AG08396 (cell line): ENCODE results near the gene PLOD1.
A peak's percentile ranks its signal among the peaks of the same experiment; 100 is the strongest.
"Not testable (repeated sequence)": the region's sequence is repeated elsewhere in the genome, so short reads cannot be mapped to it uniquely, and the experiment has no call there.

Experiments
- DNase-seq: peaks from one replicate; pipeline ENCODE4 v3.0.0; 2012; ENCODE audit warnings: low spot score, mixed read lengths

PLOD1 gene

GRCh38 chr1:11938722-11939526, 4.4 kb downstream of the PLOD1 start:
- DNase-seq, result peak; percentile 17

GRCh38 chr1:11939794-11940193, 5.3 kb downstream of the PLOD1 start:
- not testable (repeated sequence) for DNase-seq

GRCh38 chr1:11940260-11940921, 5.9 kb downstream of the PLOD1 start:
- no peak for DNase-seq

- no peak for DNase-seq
Observed at GRCh38 chr1:11942280-11942679, 7.8 kb downstream of the PLOD1 start.

GRCh38 chr1:11943619-11944018, 9.1 kb downstream of the PLOD1 start:
- no peak for DNase-seq

- no peak for DNase-seq
Observed at GRCh38 chr1:11944358-11944931, 9.9 kb downstream of the PLOD1 start.

- no peak for DNase-seq
Observed at GRCh38 chr1:11946647-11947046, 12.1 kb downstream of the PLOD1 start.

- DNase-seq, result peak; percentile 54
Observed at GRCh38 chr1:11948822-11949458, 14.4 kb downstream of the PLOD1 start.

GRCh38 chr1:11951901-11952300, 17.4 kb downstream of the PLOD1 start:
- no peak for DNase-seq

- DNase-seq, result peak; percentile 39
Observed at GRCh38 chr1:11952455-11953109, 18.1 kb downstream of the PLOD1 start.

- DNase-seq, result no peak
Observed at GRCh38 chr1:11955221-11955620, 20.7 kb downstream of the PLOD1 start.

GRCh38 chr1:11957398-11957797, 22.9 kb downstream of the PLOD1 start:
- no peak for DNase-seq

- no peak for DNase-seq
Observed at GRCh38 chr1:11957897-11958296, 23.4 kb downstream of the PLOD1 start.

- no peak for DNase-seq
Observed at GRCh38 chr1:11960276-11960675, 25.8 kb downstream of the PLOD1 start.

GRCh38 chr1:11960715-11961114, 26.2 kb downstream of the PLOD1 start:
- DNase-seq, result no peak

GRCh38 chr1:11961230-11961629, 26.7 kb downstream of the PLOD1 start:
- no peak for DNase-seq

GRCh38 chr1:11963622-11964021, 29.1 kb downstream of the PLOD1 start:
- DNase-seq, result no peak

GRCh38 chr1:11964656-11965055, 30.1 kb downstream of the PLOD1 start:
- no peak for DNase-seq

GRCh38 chr1:11967028-11967547, 32.6 kb downstream of the PLOD1 start:
- peak; percentile 28 for DNase-seq

GRCh38 chr1:11970441-11971185, 36.1 kb downstream of the PLOD1 start:
- no peak for DNase-seq

- DNase-seq, result no peak
Observed at GRCh38 chr1:11977625-11978024, 43.1 kb downstream of the PLOD1 start.
